BLaER1 (cell line): Measurements from ENCODE around the gene LYZL4.

Experiments
- H3K27ac ChIP-seq: shearing (Covaris generic); formaldehyde crosslinking; 2 replicates; pipeline ENCODE4 v1.8.1; 2022
- H3K27me3 ChIP-seq: shearing (Covaris generic); formaldehyde crosslinking; 2 replicates; pipeline ENCODE4 v1.8.1; 2022
- H3K36me3 ChIP-seq: shearing (Covaris generic); formaldehyde crosslinking; 2 replicates; pipeline ENCODE4 v1.8.1; 2022
- H3K4me1 ChIP-seq: shearing (Covaris generic); formaldehyde crosslinking; 2 replicates; pipeline ENCODE4 v1.8.1; 2022
- H3K4me2 ChIP-seq: shearing (Covaris generic); formaldehyde crosslinking; 2 replicates; pipeline ENCODE4 v1.8.1; 2022
- H3K4me3 ChIP-seq: shearing (Covaris generic); formaldehyde crosslinking; 2 replicates; pipeline ENCODE4 v1.8.1; 2022
- H3K9ac ChIP-seq: shearing (Covaris generic); formaldehyde crosslinking; 2 replicates; pipeline ENCODE4 v1.8.1; 2022
- H3K9me3 ChIP-seq: shearing (Covaris generic); formaldehyde crosslinking; 2 replicates; pipeline ENCODE4 v1.8.1; 2022
- H4K20me1 ChIP-seq: shearing (Covaris generic); formaldehyde crosslinking; 2 replicates; pipeline ENCODE4 v1.8.1; 2022
- Cebpa-rat ChIP-seq: shearing (Covaris generic); IDR thresholded peaks from 2 replicates; pipeline ENCODE4 v1.8.1; 2022

LYZL4 gene

DNA sequence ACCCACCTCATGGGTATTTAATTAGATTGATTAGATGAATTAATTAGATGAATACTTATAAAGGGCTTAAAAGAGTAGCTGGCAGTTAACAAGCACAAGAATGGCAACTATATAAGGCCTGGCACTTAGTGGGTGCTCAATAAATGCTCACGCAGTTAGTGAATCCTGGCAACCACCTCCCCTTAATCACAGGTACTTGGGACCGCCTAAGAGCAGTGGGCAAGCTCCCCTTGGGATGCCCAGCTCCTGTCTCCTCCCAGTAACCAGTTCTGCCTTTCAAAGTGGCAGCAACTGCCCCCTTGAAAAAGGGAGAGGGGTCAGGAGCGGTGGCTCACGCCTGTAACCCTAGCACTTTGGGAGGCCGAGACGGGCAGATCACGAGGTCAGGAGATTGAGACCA is 4.6 kb downstream of the LYZL4 start:
- Histone ChIP-seq H3K4me1 (no peaks in the 10 kb centered on the region), H3K27ac (no peak overlapping the region), H3K9me3 (no peaks in the 10 kb centered on the region), H3K27me3 (no peaks in the 10 kb centered on the region), H3K36me3 (no peaks in the 10 kb centered on the region), H3K9ac (no peak overlapping the region), H4K20me1 (no peaks in the 10 kb centered on the region), H3K4me2 (no peak overlapping the region), H3K4me3 (no peak overlapping the region)
- no peak for TF ChIP-seq Cebpa-rat

DNA sequence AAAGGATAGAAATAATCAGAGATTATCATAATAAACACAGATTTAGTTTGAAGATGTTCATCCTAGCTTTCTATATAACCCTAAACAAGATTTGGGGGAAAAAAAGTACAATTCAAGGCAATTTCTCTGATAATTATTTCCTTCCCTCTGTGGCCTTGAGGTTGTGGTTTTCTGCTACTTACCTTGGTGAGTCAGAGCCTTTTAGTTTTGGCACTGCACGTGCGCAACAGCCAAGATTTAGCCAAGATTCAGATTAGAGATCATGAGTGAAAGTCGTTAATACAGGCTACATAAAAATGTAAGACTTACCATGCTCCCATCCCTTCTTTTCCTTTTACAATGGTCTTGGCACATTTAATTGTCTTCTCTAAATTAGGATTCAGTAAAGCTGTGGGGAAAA is 6.7 kb downstream of the LYZL4 start:
- TF ChIP-seq Cebpa-rat = no peak
- Histone ChIP-seq H3K4me3 (no peak overlapping the region), H3K27ac (no peak overlapping the region), H3K9me3 (no peaks in the 10 kb centered on the region), H4K20me1 (no peaks in the 10 kb centered on the region), H3K4me2 (no peak overlapping the region), H3K36me3 (no peaks in the 10 kb centered on the region), H3K9ac (no peak overlapping the region), H3K27me3 (no peaks in the 10 kb centered on the region), H3K4me1 (no peaks in the 10 kb centered on the region)

DNA sequence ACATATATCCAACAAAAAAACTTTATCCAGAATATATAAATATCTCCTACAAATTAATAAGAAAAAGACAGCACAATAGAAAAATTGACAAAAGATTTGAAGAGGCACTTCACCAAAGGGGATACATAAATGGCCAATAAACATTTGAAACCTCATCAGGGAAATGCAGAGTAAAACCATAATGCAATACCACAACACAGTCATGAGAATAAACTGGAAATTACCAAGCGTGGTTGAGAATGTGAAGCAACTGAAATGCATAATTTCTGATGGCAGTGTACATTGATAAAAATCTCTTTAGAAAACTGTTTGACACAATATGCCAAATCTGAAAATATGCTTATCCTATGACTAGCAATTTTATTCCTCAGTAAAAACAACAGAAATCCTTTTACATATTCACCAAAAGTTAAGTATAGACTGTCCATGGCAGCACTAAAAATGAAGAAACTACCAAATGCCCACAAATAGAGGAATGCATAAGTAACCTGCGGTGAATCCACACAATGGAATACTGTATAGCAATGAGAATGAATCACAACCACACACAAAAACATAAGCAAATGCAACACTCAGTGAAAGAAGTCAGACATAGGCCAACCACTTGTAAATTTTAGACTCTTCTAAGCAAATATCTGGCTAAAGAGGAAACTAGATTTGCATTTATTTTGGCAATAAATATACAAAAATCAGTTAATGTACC is 7.9 kb downstream of the LYZL4 start:
- no peak overlapping the region for H3K4me3 ChIP-seq
- H3K4me2 ChIP-seq = no peak overlapping the region
- H3K27me3 ChIP-seq = no peaks in the 10 kb centered on the region
- no peak overlapping the region for H3K9ac ChIP-seq
- no peaks in the 10 kb centered on the region for H4K20me1 ChIP-seq
- H3K4me1 ChIP-seq = no peaks in the 10 kb centered on the region
- no peak for TF ChIP-seq Cebpa-rat
- no peak overlapping the region for H3K27ac ChIP-seq
- H3K9me3 ChIP-seq = no peaks in the 10 kb centered on the region
- H3K36me3 ChIP-seq = no peaks in the 10 kb centered on the region

DNA sequence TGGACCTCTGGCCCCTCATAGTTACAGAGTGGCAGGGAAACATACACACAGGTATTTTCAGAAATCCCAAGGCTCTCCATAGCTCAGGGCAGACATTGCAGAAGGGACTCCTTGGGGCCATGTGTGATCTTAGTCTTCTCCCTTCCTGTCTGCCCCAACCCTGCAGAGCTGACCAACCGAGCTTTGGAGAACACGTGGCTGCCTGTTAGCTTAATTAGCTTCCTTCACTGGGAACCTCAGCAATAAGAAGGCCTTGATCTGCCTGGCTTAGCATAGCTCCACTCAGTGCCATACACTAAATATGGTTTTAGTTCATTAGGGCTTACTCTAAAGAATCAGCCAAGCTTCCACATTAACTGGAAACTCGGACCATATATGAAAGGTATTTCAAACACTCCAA is 12.3 kb downstream of the LYZL4 start:
- no peak overlapping the region for H3K9ac ChIP-seq
- H3K27me3 ChIP-seq = no peaks in the 10 kb centered on the region

DNA sequence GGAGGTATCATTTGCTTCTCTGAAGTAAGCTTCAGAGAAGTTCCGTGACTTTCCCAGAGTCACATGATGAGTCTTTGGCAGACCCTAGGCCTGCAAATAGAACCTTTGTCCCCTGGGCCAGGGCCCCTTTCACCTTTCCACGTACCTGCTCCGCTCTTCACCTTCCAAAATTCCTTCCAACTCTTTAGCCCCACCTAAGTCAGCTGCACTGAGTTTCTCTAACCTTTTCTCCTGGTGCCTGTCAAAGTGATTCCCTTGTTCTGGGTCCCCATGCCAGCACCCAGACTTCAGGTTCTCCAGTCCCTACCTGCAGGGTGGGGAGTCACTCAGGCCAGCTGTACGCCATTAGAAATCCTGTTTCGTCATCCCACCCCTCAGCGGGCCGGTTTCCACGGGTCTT is 12.8 kb downstream of the LYZL4 start:
- no peaks in the 10 kb centered on the region for H3K9me3 ChIP-seq
- no peak overlapping the region for H3K4me2 ChIP-seq
- no peaks in the 10 kb centered on the region for H3K27me3 ChIP-seq
- no peak overlapping the region for H3K9ac ChIP-seq
- no peak for TF ChIP-seq Cebpa-rat
- no peaks in the 10 kb centered on the region for H3K36me3 ChIP-seq
- H4K20me1 ChIP-seq = no peaks in the 10 kb centered on the region
- H3K27ac ChIP-seq = no peak overlapping the region
- no peaks in the 10 kb centered on the region for H3K4me1 ChIP-seq
- H3K4me3 ChIP-seq = no peak overlapping the region

More for the DNA sequence above, 12.3 kb downstream of the LYZL4 start:
- Histone ChIP-seq H3K9me3 (no peaks in the 10 kb centered on the region), H3K36me3 (no peaks in the 10 kb centered on the region), H3K4me2 (no peak overlapping the region), H3K4me1 (no peaks in the 10 kb centered on the region), H3K27ac (no peak overlapping the region), H3K4me3 (no peak overlapping the region), H4K20me1 (no peaks in the 10 kb centered on the region)
- no peak for TF ChIP-seq Cebpa-rat

DNA sequence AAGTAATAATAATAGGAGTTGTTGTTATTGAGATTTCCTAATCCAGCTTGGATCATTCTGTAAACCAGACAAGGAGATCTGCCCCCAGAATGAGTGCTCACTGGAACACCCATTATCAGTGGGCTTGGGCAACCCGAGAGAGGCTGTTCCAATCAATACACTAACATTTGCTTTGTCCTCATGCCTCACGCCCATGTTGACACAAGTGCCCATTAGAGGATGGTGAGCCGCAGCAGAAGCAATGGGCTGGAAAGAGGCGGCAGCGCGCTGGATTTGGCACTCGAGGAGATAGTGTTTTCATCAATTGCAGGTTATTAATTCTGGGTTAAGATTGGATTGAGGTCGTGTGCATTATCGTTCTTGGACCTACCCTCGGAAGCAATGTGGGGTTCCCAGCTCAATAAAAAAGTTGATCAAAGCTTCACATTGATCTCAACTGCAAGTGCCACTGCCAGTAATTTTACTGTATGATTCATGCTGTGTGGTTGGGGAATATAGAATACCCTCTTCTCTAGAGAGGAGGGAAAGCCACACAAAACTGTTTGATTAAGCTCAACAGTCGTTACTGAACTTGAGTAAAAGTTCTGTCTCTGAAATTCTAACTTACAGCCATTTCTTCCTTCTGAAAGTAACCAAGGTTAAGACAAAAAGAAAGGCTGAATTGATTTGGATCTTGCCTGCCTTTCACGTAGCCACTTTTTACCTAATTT is 15.7 kb downstream of the LYZL4 start:
- H4K20me1 ChIP-seq = no peaks in the 10 kb centered on the region
- no peaks in the 10 kb centered on the region for H3K36me3 ChIP-seq
- no peak overlapping the region for H3K9ac ChIP-seq
- no peak overlapping the region for H3K27ac ChIP-seq
- H3K4me1 ChIP-seq = no peaks in the 10 kb centered on the region
- no peak for TF ChIP-seq Cebpa-rat
- no peak overlapping the region for H3K4me2 ChIP-seq
- no peak overlapping the region for H3K4me3 ChIP-seq
- no peaks in the 10 kb centered on the region for H3K9me3 ChIP-seq
- H3K27me3 ChIP-seq = no peaks in the 10 kb centered on the region

DNA sequence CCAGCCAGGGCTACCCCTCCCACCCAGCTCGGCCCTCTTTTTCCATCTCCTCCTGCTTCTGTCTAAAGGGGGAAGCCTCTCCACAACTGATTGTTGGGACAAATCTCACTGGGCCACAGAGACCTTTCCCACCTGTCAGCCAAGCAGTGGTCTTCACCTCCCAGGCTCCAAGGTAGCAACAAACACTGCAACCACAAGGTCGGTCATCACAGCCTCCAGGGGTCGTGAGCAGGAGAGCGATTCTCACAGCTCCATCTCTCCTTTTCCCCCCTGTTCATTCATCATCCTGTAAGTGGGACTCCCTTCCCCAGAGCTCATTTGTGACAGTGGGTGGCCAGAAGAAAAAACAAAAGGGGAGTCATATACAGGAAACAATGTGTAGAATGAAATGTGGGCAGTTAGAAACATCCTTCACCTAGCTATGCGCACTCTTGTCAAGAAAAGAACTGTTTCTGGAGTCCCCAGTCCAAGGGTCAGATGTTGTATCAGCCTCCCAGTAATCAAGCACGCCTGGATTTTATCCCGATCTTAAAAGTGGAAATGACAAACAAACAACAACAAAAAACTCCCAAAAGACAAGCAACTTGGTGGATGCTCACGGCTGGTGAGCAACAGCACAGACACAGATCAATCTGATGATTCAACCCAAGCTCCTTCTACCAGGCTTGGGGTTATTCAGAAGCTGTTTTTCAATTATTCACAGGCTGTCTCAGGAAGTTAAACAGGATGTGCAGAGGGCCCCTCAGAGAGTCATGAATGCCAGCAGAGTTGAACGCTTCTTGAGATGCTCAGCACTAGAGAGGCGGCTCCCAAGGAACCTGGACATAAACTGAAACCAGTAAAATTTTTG is 22.4 kb downstream of the LYZL4 start:
- no peaks in the 10 kb centered on the region for H4K20me1 ChIP-seq
- peaks cover 17% of the 10 kb centered on the region for H3K4me1 ChIP-seq
- H3K4me2 ChIP-seq = peak overlapping the region; percentile 46
- no peaks in the 10 kb centered on the region for H3K36me3 ChIP-seq
- H3K27ac ChIP-seq = no peak overlapping the region
- H3K4me3 ChIP-seq = no peak overlapping the region
- TF ChIP-seq Cebpa-rat = no peak
- no peaks in the 10 kb centered on the region for H3K27me3 ChIP-seq
- no peak overlapping the region for H3K9ac ChIP-seq
- H3K9me3 ChIP-seq = no peaks in the 10 kb centered on the region

DNA sequence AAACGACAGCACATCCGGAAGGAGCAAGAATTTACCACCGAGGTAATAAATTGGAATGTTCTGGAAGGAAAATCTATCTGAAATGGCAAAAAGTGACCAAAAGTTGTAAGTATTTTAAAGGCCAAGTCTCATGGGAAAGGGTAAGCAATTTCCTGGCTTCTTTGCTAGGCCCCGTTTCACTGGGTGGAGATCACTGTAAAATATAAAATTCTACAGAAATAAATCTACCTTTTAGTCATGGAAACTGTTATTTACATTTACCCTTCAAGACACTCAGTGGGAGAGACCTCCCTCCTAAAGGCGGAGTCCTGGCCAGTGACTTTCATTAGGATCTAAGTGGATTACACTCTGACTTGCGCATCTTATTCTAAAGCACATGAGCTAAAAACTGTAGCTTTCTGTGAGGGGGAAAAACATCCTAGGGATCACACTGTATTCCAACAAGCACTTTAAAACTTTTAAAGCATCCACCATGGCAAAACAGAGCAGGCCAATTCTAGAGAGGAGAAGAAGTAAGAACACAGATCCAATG is 28.8 kb downstream of the LYZL4 start:
- TF ChIP-seq Cebpa-rat = no peak
- H4K20me1 ChIP-seq = no peaks in the 10 kb centered on the region
- peaks cover 7% of the 10 kb centered on the region for H3K4me1 ChIP-seq
- H3K4me2 ChIP-seq = no peak overlapping the region
- H3K9me3 ChIP-seq = no peaks in the 10 kb centered on the region
- no peaks in the 10 kb centered on the region for H3K36me3 ChIP-seq
- H3K27me3 ChIP-seq = no peaks in the 10 kb centered on the region
- H3K9ac ChIP-seq = no peak overlapping the region
- H3K4me3 ChIP-seq = no peak overlapping the region
- H3K27ac ChIP-seq = no peak overlapping the region

DNA sequence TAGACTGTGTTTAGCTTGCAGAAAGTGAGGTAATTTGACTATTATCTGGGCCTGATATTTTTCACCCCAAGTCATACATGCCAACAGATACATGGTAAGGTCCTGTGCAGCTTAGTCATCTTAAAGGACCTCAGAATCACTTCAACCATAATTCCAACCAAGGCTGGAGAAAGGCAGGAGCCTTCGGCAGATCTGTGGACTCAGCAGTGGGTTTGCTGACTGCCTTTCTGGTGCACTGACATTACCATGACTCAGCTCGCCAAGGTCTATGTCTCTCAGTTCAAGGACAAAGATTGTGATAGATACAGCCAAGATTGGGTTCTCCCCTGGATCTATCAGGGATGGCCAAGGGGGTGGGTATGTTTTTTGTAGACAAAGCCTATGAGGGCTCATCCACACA is 32.7 kb downstream of the LYZL4 start:
- H3K4me3 ChIP-seq = no peak overlapping the region
- no peaks in the 10 kb centered on the region for H3K27me3 ChIP-seq
- no peak for TF ChIP-seq Cebpa-rat
- no peak overlapping the region for H3K9ac ChIP-seq
- 0 out of 2 replicates have a peak overlapping the region, but pooled peaks have one; percentile 18 for H3K4me2 ChIP-seq
- no peak overlapping the region for H3K27ac ChIP-seq
- H3K36me3 ChIP-seq = no peaks in the 10 kb centered on the region
- H4K20me1 ChIP-seq = no peaks in the 10 kb centered on the region
- H3K9me3 ChIP-seq = no peaks in the 10 kb centered on the region
- H3K4me1 ChIP-seq = peaks cover 7% of the 10 kb centered on the region
